Activated T-helper 1 cell treated with anti-CD3 and anti-CD28 coated beads, Interleukin-2, amount 50 U/mL, for 16 hours (primary cell): ENCODE results near the gene RNF183.
"Not testable (repeated sequence)": the region's sequence is repeated elsewhere in the genome, so short reads cannot be mapped to it uniquely, and the experiment has no call there.

Experiments
- DNase-seq, 2 donors: peaks; one replicate each; pipeline ENCODE4 v3.0.0-alpha.2; 2020; ENCODE audit warnings: low read depth in 1 of 2, low spot score in 1 of 2

Gene RNF183

DNA sequence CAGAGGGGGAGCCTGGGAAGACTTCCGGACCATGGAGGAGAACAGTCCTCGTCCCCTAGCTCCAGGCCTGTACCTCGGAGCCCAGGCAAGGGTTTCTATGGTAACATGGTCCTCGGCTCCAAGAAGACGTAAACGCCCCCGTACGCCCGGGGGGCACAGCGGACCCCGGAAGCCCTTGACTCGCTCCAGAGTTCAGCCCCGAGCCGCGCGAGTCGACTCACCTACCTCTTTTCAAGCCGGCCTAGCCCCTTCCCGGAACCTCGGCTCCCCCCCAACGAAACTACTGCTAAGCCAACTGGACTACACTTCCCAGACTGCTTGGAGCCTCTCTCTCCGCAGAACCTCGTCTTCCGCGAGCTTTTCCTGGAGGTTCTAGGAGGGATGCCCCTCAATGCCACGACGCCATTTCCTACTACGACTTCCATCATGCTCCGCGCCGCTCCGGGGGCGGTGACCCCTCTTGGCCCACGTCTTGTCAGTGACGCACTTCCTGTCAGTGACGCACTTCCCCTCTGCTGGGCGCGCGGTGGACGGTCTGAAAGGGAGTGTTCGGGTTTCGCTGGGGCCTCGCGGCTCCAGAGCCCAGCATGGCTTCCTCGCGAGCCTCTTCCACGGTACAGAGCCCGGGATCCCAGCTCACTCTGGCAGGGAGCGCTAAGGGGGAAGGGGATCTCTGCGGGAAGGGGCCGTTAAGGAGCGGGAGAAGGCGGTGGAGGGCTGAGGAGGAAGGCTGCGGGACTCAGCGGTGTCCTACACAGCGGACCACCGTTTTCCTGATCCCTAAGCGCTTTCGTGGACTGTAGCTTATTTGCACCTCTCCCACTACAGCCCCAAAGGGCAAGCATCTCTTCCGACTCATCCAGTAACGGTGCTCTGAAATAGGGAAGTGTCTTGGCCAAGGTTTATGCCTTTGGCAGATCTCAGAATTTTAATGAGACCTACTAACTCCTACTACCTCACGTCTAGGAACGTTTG is 27.7 kb downstream of the RNF183 start, which contains the start of the genes CDC26 and PRPF4:
Gene CDC26 (minus strand): TSS at position 416 of the 975 bp plus-strand sequence. CDS start 3,065 bp downstream, outside the sequence.
Gene PRPF4 (plus strand): TSS at position 502 of the 975 bp plus-strand sequence. CDS start 86 bp downstream, at position 588.
- DNase-seq: peak; percentile 89 to 93

GRCh38 chr9:113274474-113275156 is 28.6 kb downstream of the RNF183 start:
- no peak for DNase-seq

- no peak for DNase-seq
These were observed 33.3 kb downstream of the RNF183 start for GRCh38 chr9:113269871-113270270.

DNA sequence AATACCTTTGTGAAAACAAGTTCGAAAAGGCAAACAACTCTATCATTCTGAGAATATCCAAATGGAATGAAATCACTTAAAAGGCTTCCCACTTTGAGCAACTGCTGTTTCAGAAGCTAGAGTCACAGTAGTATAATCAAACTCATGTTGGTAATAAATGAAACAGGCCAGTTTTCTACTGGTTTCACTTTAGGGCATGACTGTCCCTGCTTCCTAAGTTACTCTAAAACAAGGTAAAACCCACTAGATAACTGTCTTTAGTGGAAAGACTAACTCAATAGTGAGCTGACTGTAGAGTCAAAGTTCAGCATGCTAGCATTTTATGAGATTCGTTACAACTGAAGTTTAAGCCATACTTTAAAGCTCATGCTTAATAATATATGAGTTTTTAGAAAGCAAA is 33.8 kb downstream of the RNF183 start:
- no peak for DNase-seq

GRCh38 chr9:113267911-113268566 is 35.1 kb downstream of the RNF183 start:
- no peak for DNase-seq

- no peak for DNase-seq
These were observed 37.0 kb downstream of the RNF183 start for GRCh38 chr9:113266174-113266573.

DNA sequence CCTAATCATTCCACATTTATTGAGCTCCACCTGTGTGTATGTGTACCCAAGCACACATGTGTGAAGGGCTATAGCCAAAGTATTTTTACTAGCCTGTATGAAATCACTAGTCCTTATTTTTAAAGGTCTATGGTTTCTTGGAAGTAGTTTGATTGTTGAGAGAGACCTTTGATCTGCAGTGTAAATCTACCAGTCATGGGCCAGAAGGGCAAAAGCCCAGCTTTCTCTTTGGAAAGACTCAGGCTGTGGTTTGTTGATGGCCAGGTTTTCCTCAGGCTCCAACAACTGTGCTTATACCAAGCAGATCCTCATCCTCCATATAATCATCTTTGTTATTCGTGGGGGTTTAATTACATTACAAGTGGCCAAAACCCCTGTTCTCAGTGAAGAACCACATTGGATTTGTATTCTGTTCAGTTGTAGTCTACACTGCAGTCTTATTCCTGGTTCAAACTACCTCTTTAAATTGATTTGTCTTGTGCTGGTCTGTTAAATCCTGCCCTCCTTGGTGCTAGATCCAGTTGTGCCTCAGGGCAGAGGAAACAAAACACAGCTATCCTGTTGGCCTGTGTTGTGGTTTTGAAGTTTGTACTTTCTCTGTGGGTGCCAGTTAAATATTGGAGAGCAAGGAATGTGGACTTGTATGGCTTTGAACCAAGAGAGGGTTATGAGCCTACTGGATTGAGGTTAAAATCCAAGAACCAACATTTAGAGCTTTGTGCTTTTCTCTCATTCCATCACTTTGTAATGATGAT is 41.1 kb downstream of the RNF183 start:
- no peak for DNase-seq

DNA sequence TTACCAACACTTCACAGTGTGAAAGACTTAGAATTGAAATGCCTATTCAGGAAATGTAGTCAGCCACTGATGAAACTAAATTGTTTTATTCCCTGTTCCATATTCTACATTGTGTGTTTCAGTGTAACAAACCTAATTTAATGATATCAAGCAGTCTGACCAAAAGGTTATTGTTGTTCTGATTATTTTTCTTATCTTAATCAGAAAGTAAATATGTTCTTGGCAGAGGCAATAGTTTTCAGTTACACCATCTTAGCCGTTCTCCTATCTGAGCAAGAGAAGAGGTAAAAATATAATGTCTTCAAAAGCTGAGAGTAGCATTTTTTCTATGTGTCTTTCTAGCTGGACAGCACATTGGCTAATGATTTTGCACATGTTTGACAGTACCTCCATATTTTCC is 44.9 kb downstream of the RNF183 start:
- DNase-seq: no peak

DNA sequence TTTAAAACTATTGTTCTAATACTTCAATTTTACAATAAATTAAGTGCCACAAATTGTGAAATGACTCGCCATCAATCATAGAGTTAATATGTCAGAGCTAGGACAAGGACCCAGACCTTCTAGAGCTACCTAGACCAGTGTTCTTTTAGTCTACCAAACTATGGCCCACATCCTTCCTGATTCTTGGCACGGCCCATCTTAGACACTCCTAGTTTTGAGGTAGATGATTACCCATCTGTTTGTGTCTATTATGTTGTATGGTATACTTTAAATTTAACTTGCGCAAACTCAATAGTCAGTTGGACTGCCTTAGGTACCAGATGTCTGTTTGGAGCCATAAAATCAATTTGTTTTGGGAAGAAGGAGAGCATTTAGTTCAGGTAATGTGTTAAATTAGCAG is 45.3 kb downstream of the RNF183 start:
- no peak for DNase-seq

- no peak for DNase-seq
These were observed 47.7 kb downstream of the RNF183 start for GRCh38 chr9:113255438-113255837.

DNA sequence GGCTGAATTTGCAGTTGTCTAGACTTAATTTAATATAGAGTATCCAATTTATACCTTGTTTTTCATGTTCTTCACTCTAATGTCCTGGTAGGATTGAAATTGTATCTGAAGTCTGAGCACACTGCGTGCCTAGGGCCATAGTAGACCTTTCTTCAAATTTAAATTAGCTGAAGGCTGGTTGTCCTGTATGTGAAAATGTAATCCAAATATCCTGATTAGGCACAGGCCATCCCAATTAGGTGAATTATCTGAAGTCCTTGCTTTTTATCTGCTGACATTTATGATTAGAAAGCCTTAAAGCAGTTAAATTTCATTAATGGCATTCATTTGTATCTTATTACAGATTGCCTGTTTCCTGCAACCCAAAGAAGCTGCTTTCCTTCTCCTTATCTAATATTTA is 48.2 kb downstream of the RNF183 start:
- DNase-seq: no peak

- no peak for DNase-seq
These were observed 52.4 kb downstream of the RNF183 start for GRCh38 chr9:113250807-113251206.

DNA sequence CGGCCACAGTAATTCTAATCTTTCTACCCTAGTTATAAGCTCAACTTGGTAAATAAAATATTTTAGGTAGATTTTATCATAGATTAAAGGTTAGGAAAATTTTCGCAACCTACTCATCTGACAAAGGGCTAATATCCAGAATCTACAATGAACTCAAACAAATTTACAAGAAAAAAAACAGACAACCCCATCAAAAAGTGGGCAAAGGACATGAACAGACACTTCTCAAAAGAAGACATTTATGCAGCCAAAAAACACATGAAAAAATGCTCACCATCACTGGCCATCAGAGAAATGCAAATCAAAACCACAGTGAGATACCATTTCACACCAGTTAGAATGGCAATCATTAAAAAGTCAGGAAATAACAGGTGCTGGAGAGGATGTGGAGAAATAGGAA is 53.5 kb downstream of the RNF183 start:
- not testable (repeated sequence) for DNase-seq

DNA sequence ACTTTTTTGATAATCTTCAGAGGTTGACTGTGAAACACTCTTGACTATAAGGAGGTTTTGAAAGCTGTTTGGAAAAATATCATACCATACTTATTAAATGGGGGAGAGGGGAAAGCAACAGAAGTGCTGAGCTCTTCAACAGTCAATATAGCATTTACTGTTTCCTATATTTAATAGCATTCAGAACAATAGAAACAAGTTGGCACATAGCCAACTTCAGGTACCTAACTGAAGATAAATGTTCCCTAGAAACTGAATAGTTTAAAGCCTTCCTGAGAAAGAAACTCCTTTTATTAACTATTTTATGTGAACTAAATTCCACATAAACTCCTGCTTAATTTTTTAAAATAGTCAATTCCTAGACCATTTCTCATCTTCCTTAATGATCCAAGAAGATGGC is 55.5 kb downstream of the RNF183 start:
- DNase-seq: no peak
